OCI-LY1 (cell line): Measurements from ENCODE around the gene ANKHD1.

Source experiments
- H2AFZ ChIP-seq: fragments of 200-600 bp; sonication (generic), shearing (Covaris generic); 2 replicates; pipeline ENCODE4 v1.6.0; 2014; ENCODE audit warnings: antibody characterized with exemption, mild to moderate bottlenecking, low read length
- H3F3A ChIP-seq: fragments of 200-600 bp; sonication (generic), shearing (Covaris generic); 2 replicates; pipeline ENCODE4 v1.6.0; 2014; ENCODE audit warnings: mild to moderate bottlenecking, antibody characterized with exemption, low read length, moderate library complexity; ENCODE audit not compliant: insufficient read depth
- H3K27ac ChIP-seq: fragments of 200-600 bp; sonication (generic); 2 replicates; pipeline ENCODE4 v1.5.1; 2014; ENCODE audit warnings: low read length, mixed run types, mild to moderate bottlenecking, low read depth; ENCODE audit not compliant: poor library complexity, severe bottlenecking
- H3K27me3 ChIP-seq: fragments of 200-600 bp; sonication (generic); 2 replicates; pipeline ENCODE4 v1.6.0; 2014; ENCODE audit warnings: antibody characterized with exemption, mild to moderate bottlenecking, low read length, moderate library complexity; ENCODE audit not compliant: insufficient read depth
- H3K36me3 ChIP-seq: fragments of 200-600 bp; sonication (generic); 2 replicates; pipeline ENCODE4 v1.6.1; 2014; ENCODE audit warnings: mild to moderate bottlenecking, antibody characterized with exemption, low read length, moderate library complexity, mixed read lengths; ENCODE audit not compliant: insufficient read depth
- H3K4me1 ChIP-seq: fragments of 200-600 bp; sonication (generic); 2 replicates; pipeline ENCODE4 v1.5.1; 2014; ENCODE audit warnings: mild to moderate bottlenecking, low read length, moderate library complexity; ENCODE audit not compliant: insufficient read depth, severe bottlenecking
- H3K4me2 ChIP-seq: fragments of 200-600 bp; sonication (generic), shearing (Covaris generic); 2 replicates; pipeline ENCODE4 v1.6.1; 2014; ENCODE audit warnings: low read length
- H3K4me3 ChIP-seq: fragments of 200-600 bp; sonication (generic); 2 replicates; pipeline ENCODE4 v1.5.1; 2014; ENCODE audit warnings: low read length, low read depth, mild to moderate bottlenecking, mixed read lengths; ENCODE audit not compliant: poor library complexity, severe bottlenecking
- H3K79me2 ChIP-seq: fragments of 200-600 bp; shearing (Covaris generic); 2 replicates; pipeline ENCODE4 v1.6.1; 2016; ENCODE audit warnings: mixed run types, low read length, mixed read lengths; ENCODE audit not compliant: insufficient read depth
- H3K9ac ChIP-seq: fragments of 200-600 bp; sonication (generic), shearing (Covaris generic); 2 replicates; pipeline ENCODE4 v1.6.1; 2014; ENCODE audit warnings: mild to moderate bottlenecking, low read length, mixed read lengths
- H3K9me2 ChIP-seq: fragments of 200-600 bp; sonication (generic), shearing (Covaris generic); 2 replicates; pipeline ENCODE4 v1.6.1; 2014; ENCODE audit warnings: low read depth, mild to moderate bottlenecking, low read length, mixed read lengths
- H3K9me3 ChIP-seq: fragments of 200-600 bp; shearing (Covaris generic); 2 replicates; pipeline ENCODE4 v1.6.1; 2014; ENCODE audit warnings: low read length, mixed read lengths
- H4K20me1 ChIP-seq: fragments of 200-600 bp; sonication (generic), shearing (Covaris generic); 2 replicates; pipeline ENCODE4 v1.6.0; 2016; ENCODE audit warnings: mild to moderate bottlenecking, low read length; ENCODE audit not compliant: insufficient read depth
- CTCF ChIP-seq: fragments of 200-600 bp; sonication (generic), shearing (Covaris generic); IDR thresholded peaks from 2 replicates; pipeline ENCODE4 v1.5.1; 2017; ENCODE audit warnings: mild to moderate bottlenecking, antibody characterized with exemption, low read length, moderate library complexity, mixed read lengths
- EZH2 ChIP-seq: fragments of 200-600 bp; sonication (generic), shearing (Covaris generic); IDR thresholded peaks from 2 replicates; pipeline ENCODE4 v1.8.0; 2017; ENCODE audit warnings: borderline replicate concordance, mixed run types, mild to moderate bottlenecking, antibody characterized with exemption, low read length, moderate library complexity, mixed read lengths

ANKHD1 gene

GRCh38 chr5:140524003-140524402 is 122.4 kb downstream of the ANKHD1 start:
- H4K20me1 ChIP-seq, result no peaks in the 10 kb centered on the region
- H3K27ac ChIP-seq, result no peak overlapping the region
- H3K4me1 ChIP-seq, result no peaks in the 10 kb centered on the region
- no peak overlapping the region for H3K4me3 ChIP-seq
- no peaks in the 10 kb centered on the region; the same call in 1 of the 2 replicates for H3F3A ChIP-seq
- no peak overlapping the region for H3K9ac ChIP-seq
- H3K4me2 ChIP-seq, result no peak overlapping the region
- peaks cover 59% of the 10 kb centered on the region for H3K36me3 ChIP-seq
- no peaks in the 10 kb centered on the region for H3K79me2 ChIP-seq
- no peaks in the 10 kb centered on the region for H3K9me2 ChIP-seq
- H2AFZ ChIP-seq, result no peak overlapping the region
- H3K27me3 ChIP-seq, result no peaks in the 10 kb centered on the region
- TF ChIP-seq EZH2, result no peak
- no peak for TF ChIP-seq CTCF
- no peaks in the 10 kb centered on the region for H3K9me3 ChIP-seq

- peaks cover 82% of the 10 kb centered on the region for H3K36me3 ChIP-seq
These were observed 138.6 kb downstream of the ANKHD1 start for GRCh38 chr5:140540227-140540626.

GRCh38 chr5:140542972-140543371 is 141.3 kb downstream of the ANKHD1 start:
- no peaks in the 10 kb centered on the region for H3K79me2 ChIP-seq
- H3K9ac ChIP-seq, result no peak overlapping the region
- peaks cover 15% of the 10 kb centered on the region for H3K4me1 ChIP-seq
- H3K9me3 ChIP-seq, result no peaks in the 10 kb centered on the region
- H3K27me3 ChIP-seq, result no peaks in the 10 kb centered on the region
- no peaks in the 10 kb centered on the region for H4K20me1 ChIP-seq
- peaks cover 62% of the 10 kb centered on the region for H3K36me3 ChIP-seq
- H3K4me3 ChIP-seq, result no peak overlapping the region
- H2AFZ ChIP-seq, result no peak overlapping the region
- H3K4me2 ChIP-seq, result no peak overlapping the region
- no peaks in the 10 kb centered on the region for H3K9me2 ChIP-seq
- H3F3A ChIP-seq, result no peaks in the 10 kb centered on the region
- no peak overlapping the region for H3K27ac ChIP-seq
- TF ChIP-seq CTCF (no peak), EZH2 (no peak)

More at GRCh38 chr5:140540227-140540626, 138.6 kb downstream of the ANKHD1 start:
- Histone ChIP-seq H3F3A (no peaks in the 10 kb centered on the region), H4K20me1 (no peaks in the 10 kb centered on the region), H3K9me2 (no peaks in the 10 kb centered on the region), H3K9ac (no peak overlapping the region), H3K27me3 (no peaks in the 10 kb centered on the region), H3K4me1 (no peaks in the 10 kb centered on the region), H3K9me3 (no peaks in the 10 kb centered on the region), H3K4me2 (no peak overlapping the region), H2AFZ (no peak overlapping the region), H3K79me2 (no peaks in the 10 kb centered on the region), H3K27ac (no peak overlapping the region), H3K4me3 (no peak overlapping the region)
- TF ChIP-seq EZH2 (no peak), CTCF (no peak)
